Measurements from ENCODE around the gene STK17B.

The STK17B gene

DNA sequence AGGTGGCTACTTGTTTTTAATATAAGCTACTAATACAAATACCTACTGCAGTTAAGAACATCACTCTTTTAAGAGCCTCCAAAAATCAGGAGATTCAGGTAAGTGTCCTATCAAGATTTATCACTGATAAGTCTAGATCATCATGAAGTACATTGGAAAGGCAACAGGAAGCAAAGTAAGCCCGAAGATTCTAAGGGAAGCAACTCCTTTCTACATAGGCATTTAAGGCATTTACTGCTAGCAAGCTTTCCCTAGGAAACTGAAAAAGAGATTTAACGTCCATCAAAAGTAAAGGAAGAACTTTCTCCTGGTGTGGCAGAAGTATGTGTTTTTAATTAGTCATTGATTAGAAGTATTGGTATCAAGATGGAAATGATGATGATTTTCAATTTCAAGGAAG, 3.7 kb downstream of the STK17B start:
- Histone ChIP-seq H3K27me3 (ENCODE audit: insufficient read depth, low read length, poor library complexity, severe bottlenecking) (peaks cover 6% of the 10 kb centered on the region), H3K79me2 (ENCODE audit: insufficient read depth, low read length) (peaks cover 87% of the 10 kb centered on the region), H3K36me3 (ENCODE audit: insufficient read depth, low read length) (peaks cover 6% of the 10 kb centered on the region), H3K4me1 (ENCODE audit: insufficient read depth, low read length, poor library complexity, severe bottlenecking) (peaks cover 61% of the 10 kb centered on the region), H3F3A (ENCODE audit: low read depth) (peaks cover 6% of the 10 kb centered on the region; the same call in 1 of the 2 replicates), H3K9me2 (replicated peaks; ENCODE audit: low read depth, low read length) (no peaks in the 10 kb centered on the region), H3K4me3 (ENCODE audit: low read length, poor library complexity, severe bottlenecking) (peak overlapping the region; percentile 78), H4K20me1 (ENCODE audit: insufficient read depth, low read length, poor library complexity, severe bottlenecking) (peaks cover 81% of the 10 kb centered on the region), H3K9me3 (ENCODE audit: insufficient read depth, low read depth, low read length) (no peaks in the 10 kb centered on the region), H3K9ac (ENCODE audit: low read depth, low read length, poor library complexity, severe bottlenecking) (peak overlapping the region; percentile 96), H2AFZ (ENCODE audit: low read length) (no peak overlapping the region), H3K4me2 (ENCODE audit: low read depth, low read length, poor library complexity, severe bottlenecking) (peak overlapping the region; percentile 65)
- TF ChIP-seq, protein P1, sequence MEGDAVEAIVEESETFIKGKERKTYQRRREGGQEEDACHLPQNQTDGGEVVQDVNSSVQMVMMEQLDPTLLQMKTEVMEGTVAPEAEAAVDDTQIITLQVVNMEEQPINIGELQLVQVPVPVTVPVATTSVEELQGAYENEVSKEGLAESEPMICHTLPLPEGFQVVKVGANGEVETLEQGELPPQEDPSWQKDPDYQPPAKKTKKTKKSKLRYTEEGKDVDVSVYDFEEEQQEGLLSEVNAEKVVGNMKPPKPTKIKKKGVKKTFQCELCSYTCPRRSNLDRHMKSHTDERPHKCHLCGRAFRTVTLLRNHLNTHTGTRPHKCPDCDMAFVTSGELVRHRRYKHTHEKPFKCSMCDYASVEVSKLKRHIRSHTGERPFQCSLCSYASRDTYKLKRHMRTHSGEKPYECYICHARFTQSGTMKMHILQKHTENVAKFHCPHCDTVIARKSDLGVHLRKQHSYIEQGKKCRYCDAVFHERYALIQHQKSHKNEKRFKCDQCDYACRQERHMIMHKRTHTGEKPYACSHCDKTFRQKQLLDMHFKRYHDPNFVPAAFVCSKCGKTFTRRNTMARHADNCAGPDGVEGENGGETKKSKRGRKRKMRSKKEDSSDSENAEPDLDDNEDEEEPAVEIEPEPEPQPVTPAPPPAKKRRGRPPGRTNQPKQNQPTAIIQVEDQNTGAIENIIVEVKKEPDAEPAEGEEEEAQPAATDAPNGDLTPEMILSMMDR (conservative IDR thresholded peaks at IDR 0.05; ENCODE audit: low read length), result no peak
- TF ChIP-seq EZH2phosphoT487 (IDR thresholded peaks at IDR 0.05; ENCODE audit: borderline replicate concordance), result no peak

DNA sequence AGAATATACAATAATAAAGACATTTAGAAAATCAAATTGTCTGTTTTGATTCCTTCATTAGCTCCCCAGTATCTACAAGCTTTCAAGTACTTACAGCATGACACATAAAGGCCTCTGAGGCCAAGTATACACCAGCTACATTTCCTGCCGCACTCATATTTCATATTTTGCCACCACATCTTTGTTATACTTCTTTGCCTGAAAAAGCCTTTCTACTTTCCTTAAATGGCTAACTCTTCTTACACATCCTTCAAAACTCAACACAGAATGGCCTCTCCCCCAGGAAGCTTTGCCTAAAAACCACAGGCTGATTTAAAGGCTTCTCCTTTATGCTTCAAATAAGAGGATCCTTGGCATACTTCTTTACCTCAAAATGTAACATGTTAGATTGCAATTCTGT, 4.5 kb downstream of the STK17B start:
- TF ChIP-seq EZH2phosphoT487 (IDR thresholded peaks at IDR 0.05; ENCODE audit: borderline replicate concordance), result no peak
- TF ChIP-seq, protein P1 (conservative IDR thresholded peaks at IDR 0.05; ENCODE audit: low read length), result no peak
- Histone ChIP-seq H3F3A (ENCODE audit: low read depth) (peaks cover 6% of the 10 kb centered on the region; the same call in 1 of the 2 replicates), H3K9me2 (replicated peaks; ENCODE audit: low read depth, low read length) (no peaks in the 10 kb centered on the region), H3K4me1 (ENCODE audit: insufficient read depth, low read length, poor library complexity, severe bottlenecking) (peaks cover 61% of the 10 kb centered on the region), H3K4me2 (ENCODE audit: low read depth, low read length, poor library complexity, severe bottlenecking) (peak overlapping the region; percentile 65), H3K9ac (ENCODE audit: low read depth, low read length, poor library complexity, severe bottlenecking) (peak overlapping the region; percentile 96), H3K79me2 (ENCODE audit: insufficient read depth, low read length) (peaks cover 95% of the 10 kb centered on the region), H2AFZ (ENCODE audit: low read length) (no peak overlapping the region), H3K9me3 (ENCODE audit: insufficient read depth, low read depth, low read length) (no peaks in the 10 kb centered on the region), H3K27me3 (ENCODE audit: insufficient read depth, low read length, poor library complexity, severe bottlenecking) (peaks cover 6% of the 10 kb centered on the region), H3K4me3 (ENCODE audit: low read length, poor library complexity, severe bottlenecking) (peak overlapping the region; percentile 78), H3K36me3 (ENCODE audit: insufficient read depth, low read length) (peaks cover 14% of the 10 kb centered on the region), H4K20me1 (ENCODE audit: insufficient read depth, low read length, poor library complexity, severe bottlenecking) (peaks cover 89% of the 10 kb centered on the region)

DNA sequence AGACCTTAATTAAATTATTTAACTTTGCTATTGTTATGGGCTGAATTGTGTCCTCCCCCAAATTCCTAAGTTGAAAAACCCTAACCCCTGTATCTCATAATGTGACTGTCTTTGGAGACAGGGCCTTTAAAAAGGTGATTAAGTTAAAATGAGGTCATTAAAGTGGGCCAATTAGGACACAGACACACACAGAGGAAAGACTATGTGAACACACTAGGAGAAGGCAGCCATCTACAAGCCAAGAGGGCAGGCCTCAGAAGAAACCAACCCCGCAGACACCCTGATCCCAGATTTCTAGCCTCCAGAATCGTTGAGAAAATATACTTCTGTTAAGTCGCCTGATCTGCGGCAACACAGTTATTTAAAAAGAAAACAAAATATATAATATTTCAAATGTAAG, 6.4 kb downstream of the STK17B start:
- peaks cover 26% of the 10 kb centered on the region for H3K36me3 ChIP-seq (ENCODE audit: insufficient read depth, low read length)
- peaks cover 88% of the 10 kb centered on the region for H4K20me1 ChIP-seq (ENCODE audit: insufficient read depth, low read length, poor library complexity, severe bottlenecking)
- no peaks in the 10 kb centered on the region for H3K9me2 ChIP-seq (replicated peaks; ENCODE audit: low read depth, low read length)
- H3K27me3 ChIP-seq (ENCODE audit: insufficient read depth, low read length, poor library complexity, severe bottlenecking), result no peaks in the 10 kb centered on the region
- peak overlapping the region; percentile 65 for H3K4me2 ChIP-seq (ENCODE audit: low read depth, low read length, poor library complexity, severe bottlenecking)
- no peak overlapping the region for H2AFZ ChIP-seq (ENCODE audit: low read length)
- peak overlapping the region; percentile 65 for H3K9ac ChIP-seq (ENCODE audit: low read depth, low read length, poor library complexity, severe bottlenecking)
- H3F3A ChIP-seq (ENCODE audit: low read depth), result peaks cover 6% of the 10 kb centered on the region; the same call in 1 of the 2 replicates
- H3K9me3 ChIP-seq (ENCODE audit: insufficient read depth, low read depth, low read length), result no peaks in the 10 kb centered on the region
- TF ChIP-seq EZH2phosphoT487 (IDR thresholded peaks at IDR 0.05; ENCODE audit: borderline replicate concordance), result no peak
- TF ChIP-seq, protein P1 (conservative IDR thresholded peaks at IDR 0.05; ENCODE audit: low read length), result no peak
- H3K79me2 ChIP-seq (ENCODE audit: insufficient read depth, low read length), result peaks cover 98% of the 10 kb centered on the region
- peak overlapping the region; percentile 78 for H3K4me3 ChIP-seq (ENCODE audit: low read length, poor library complexity, severe bottlenecking)
- H3K4me1 ChIP-seq (ENCODE audit: insufficient read depth, low read length, poor library complexity, severe bottlenecking), result peaks cover 76% of the 10 kb centered on the region
